PFSK-1 (cell line): ENCODE measurements around the gene PEAR1.

Experiments
- FOXP2 ChIP-seq: optimal IDR thresholded peaks from 2 replicates; pipeline ENCODE3; 2011; ENCODE audit warnings: borderline replicate concordance, control low read depth, inconsistent platforms; ENCODE audit not compliant: insufficient read depth; ENCODE audit errors: extremely low read length, extremely low read depth
- POLR2AphosphoS5 ChIP-seq: IDR thresholded peaks from 2 replicates; pipeline ENCODE4 v1.6.1; 2012; ENCODE audit warnings: low read depth, mild to moderate bottlenecking, control low read depth, low read length, moderate library complexity
- REST ChIP-seq, 2 experiments: IDR thresholded peaks; 2 replicates each; pipeline versions ENCODE4 v1.6.1 to v1.8.0; 2011 to 2012; ENCODE audit warnings: low read depth in 2 of 2, low read length in 2 of 2, control low read depth in 1 of 2, inconsistent platforms in 1 of 2, mild to moderate bottlenecking in 1 of 2, moderate library complexity in 1 of 2; ENCODE audit not compliant: insufficient read depth in 1 of 2
- SIN3A ChIP-seq: IDR thresholded peaks from 2 replicates; pipeline ENCODE4 v1.6.1; 2012; ENCODE audit warnings: mild to moderate bottlenecking, low read length, moderate library complexity, borderline replicate concordance; ENCODE audit not compliant: insufficient read depth
- TAF1 ChIP-seq: IDR thresholded peaks from 2 replicates; pipeline ENCODE4 v1.6.1; 2012; ENCODE audit warnings: low read length, control low read depth, borderline replicate concordance; ENCODE audit not compliant: insufficient read depth

The PEAR1 gene

GRCh38 chr1:156931974-156932710, 38.6 kb downstream of the PEAR1 start:
- TF ChIP-seq SIN3A (no peak), TAF1 (no peak), FOXP2 (no peak), REST (IDR thresholded peaks at IDR 0.05; ENCODE audit: insufficient read depth in 1 of 2, low read depth in 2 of 2, low read length in 2 of 2) (no peak), POLR2AphosphoS5 (no peak)

- TF ChIP-seq FOXP2 (no peak), SIN3A (no peak), POLR2AphosphoS5 (no peak), TAF1 (no peak), REST (IDR thresholded peaks at IDR 0.05; ENCODE audit: insufficient read depth in 1 of 2, low read depth in 2 of 2, low read length in 2 of 2) (no peak)
Measured at GRCh38 chr1:156933136-156933535, 39.6 kb downstream of the PEAR1 start.

- no peak for TF ChIP-seq REST (IDR thresholded peaks at IDR 0.05; ENCODE audit: insufficient read depth in 1 of 2, low read depth in 2 of 2, low read length in 2 of 2)
- TF ChIP-seq POLR2AphosphoS5: no peak
- no peak for TF ChIP-seq TAF1
- TF ChIP-seq SIN3A: no peak
Measured at GRCh38 chr1:156935505-156936128, 42.1 kb downstream of the PEAR1 start.

GRCh38 chr1:156936191-156936590, 42.7 kb downstream of the PEAR1 start:
- TF ChIP-seq SIN3A: no peak
- no peak for TF ChIP-seq REST (IDR thresholded peaks at IDR 0.05; ENCODE audit: insufficient read depth in 1 of 2, low read depth in 2 of 2, low read length in 2 of 2)
- no peak for TF ChIP-seq FOXP2
- TF ChIP-seq POLR2AphosphoS5: no peak
- TF ChIP-seq TAF1: no peak
